Stimulated activated CD4-positive, alpha-beta T cell treated with anti-CD3 and anti-CD28 coated beads, Interleukin-2, amount 100 ng/mL, for 48 hours (primary cell): ENCODE measurements around the gene HPD.
"Not testable (repeated sequence)": the region's sequence is repeated elsewhere in the genome, so short reads cannot be mapped to it uniquely, and the experiment has no call there.

Source experiments
- DNase-seq, 2 donors: peaks; one replicate each; pipeline ENCODE4 v3.0.0-alpha.2; 2020

The HPD gene

DNA sequence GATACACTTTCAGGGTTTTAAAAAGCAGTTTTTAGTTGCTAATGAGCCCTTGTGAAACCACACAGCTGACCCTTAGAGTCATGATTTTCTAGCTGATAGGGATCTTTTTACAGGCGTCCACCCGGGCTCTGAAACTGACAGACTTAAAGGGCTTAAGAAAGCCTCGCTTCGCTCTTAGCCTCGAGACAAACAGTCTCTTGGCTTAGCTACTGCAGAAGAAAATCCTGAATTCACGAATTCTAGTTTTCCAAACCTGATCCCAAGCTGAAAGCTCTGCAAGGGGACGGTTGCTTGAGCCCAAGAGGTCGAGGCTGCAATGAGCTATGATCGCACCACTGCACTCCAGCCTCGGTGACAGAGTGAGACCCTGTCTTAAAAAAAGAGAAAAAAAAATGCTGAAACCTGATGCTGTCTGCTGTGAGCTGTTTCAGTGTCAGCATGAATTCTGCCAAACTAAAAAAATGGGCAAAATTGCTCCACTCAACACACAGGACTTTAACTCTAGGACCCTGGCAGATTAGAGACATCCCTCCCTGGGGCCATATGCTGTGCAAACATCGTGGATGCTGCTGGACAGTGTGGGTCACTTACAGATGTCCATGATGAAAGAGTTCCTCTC lies 3.1 kb upstream of the HPD start:
- no peak for DNase-seq

DNA sequence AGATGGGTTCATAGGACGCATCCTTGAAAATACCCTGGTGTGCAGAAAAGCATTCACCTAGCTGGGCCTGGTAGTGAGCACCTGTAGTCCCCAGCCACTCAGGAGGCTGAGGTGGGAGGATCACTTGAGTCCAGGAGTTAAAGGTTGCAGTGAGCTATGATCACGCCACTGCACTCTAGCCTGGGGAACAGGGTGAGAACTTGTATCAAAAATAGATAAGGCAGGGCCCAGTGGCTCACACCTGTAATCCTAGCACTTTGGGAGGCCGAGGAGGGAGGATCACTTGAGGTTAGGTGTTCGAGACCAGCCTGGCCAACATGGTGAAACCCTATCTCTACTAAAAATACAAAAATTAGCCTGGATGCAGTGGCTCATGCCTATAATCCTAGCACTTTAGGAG lies 2.0 kb upstream of the HPD start:
- DNase-seq: not testable (repeated sequence)

DNA sequence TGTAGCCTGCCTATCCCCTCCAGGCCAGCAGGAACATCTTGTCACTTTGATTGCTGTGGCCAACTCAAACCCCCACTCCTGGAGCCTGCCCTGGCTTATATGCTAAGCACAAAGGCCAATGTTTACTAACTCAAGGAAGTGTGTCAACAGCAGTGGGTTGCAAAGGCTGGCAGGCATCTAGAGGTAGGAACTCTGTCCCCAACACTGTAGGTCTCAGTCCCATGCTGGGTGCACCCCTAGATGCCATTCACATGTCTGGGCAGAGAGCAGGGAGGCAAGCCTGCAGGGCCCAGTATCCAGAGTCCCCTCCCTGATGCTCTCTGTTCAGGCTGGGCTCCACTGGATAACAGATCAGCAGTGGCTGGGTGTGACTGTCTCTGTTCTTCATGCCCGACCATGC lies 1.6 kb upstream of the HPD start:
- no peak for DNase-seq

DNA sequence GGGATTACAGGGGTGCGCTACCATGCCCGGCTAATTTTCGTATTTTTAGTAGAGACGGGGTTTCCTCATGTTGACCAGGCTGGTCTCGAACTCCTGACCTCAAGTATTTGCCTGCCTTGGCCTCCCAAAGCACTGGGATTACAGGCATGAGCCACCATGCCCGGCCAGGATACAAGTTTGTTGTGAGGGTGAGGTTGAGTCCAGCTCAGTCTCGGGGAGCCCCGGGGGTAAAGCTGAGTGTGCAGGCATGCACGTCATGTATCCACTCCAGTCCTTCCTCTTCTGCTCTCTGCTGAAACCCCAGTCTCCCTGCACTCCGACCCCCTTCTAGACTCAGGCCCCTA lies 369 bp downstream of the HPD start:
- DNase-seq: no peak

DNA sequence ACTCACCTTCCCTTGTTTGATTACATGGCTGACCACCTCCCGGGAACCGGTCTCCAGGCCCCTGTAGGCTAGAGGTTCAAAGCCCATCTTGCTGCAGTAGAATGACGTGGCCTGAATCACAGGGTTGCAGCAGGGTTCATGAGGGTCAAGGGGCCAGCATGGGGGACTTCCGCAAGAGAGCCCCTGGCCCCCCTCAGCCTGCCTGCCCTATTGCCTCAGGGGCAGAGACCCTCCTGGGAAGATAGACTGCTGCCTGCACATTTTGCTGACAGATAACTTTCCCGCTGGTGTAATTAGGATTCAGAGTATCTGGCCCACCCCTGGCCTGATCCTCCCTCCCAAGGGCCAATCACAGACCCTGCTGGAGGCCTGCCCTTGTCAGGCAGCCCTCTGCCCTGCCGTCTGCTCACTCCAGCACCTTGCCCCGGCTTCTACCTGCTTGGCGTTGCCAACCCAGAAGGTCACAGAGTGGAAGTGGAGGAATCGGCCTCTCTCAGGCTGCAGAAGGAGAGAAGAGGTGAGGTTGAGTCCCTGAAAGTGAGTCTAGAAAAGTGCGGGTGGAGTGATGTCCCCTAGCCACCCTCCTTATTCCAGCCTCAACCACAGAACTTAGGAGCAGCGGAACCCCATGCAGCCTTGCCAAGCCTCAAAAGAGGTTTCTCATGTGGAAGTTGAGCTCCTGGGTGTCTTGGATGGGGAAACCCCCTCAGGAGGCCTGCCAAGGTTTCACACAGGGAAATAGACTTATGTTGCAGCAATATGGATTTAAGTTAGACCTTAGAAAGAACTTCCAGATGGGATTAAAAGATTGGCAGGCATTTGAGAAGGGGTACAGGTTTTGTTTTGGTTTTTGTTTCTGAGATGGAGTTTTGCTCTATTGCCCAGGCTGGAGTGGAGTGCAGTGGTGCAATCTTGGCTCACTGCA lies 1.1 kb downstream of the HPD start:
- DNase-seq: no peak

DNA sequence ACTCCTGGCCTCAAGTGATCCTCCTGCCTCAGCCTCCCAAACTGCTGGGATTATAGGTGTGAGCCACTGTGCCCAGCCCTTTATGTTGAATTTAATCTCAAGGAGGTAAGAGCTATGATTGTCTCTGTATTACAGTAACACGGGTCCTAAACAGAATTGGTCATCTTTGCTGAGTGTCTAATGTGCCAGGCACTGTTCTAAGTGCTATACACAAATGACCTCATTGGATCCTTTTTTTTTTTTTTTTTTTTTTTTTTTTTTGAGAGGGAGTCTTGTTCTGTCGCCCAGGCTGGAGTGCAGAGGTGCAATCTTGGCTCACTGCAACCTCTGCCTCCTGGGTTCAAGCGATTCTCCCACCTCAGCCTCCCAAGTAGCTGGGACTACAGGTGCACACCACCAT lies 6.3 kb downstream of the HPD start:
- DNase-seq: not testable (repeated sequence)

DNA sequence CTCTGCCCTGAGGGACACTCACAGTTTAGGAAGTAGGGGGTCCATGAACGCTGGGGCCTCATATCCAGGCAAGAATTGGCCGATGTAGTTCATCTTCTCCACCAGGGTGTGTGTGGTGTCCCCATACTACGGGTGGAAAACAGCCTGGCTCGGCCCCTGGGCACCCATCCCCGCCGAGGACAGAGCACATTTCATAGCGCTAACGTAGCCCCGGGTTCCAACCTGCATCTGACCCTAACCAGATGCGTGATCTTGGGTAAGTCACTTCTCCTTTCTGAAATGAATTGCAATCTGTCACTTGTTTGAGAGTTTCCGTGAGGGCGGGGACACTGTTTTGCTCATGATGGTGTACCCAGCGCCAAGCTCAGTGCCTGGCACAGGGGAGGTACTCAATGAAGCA lies 9.0 kb downstream of the HPD start:
- DNase-seq: no peak

DNA sequence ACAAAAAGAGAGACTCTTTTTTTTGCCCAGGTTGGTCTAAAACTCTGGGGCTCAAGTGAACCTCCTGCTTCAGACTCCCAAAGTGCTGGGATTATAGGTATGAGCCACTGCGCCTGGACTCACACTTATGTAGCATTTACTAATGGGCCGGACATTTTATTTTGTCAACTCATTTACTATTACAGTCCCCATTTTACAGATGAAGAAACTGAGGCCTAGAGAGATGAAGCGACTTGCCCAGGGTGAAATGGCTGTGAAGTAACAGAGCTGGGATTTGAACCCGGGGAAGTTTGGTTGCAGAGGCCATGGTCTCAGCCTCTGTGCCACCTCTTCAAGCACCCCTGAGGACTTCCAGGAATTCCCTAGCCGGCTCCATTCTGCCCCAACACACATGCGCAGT lies 9.4 kb downstream of the HPD start:
- no peak for DNase-seq

DNA sequence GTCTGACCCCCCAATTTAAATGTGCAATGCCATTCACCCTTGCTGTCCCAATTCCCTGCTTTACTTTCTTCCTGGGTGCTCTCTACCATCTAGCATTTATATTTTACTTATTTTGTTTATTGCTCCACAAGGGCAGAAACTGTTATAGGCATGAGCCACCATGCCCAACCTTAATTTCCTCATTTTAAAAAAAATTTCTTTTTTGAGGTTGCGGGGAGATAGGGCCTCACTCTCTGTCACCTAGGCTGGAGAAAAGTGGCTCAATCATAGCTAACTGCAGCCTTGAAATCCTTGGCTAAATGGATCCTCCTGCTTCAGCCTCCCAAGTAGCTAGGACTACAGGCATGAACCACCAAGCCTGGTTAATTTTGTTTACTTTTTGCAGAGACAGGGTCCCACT lies 13.0 kb downstream of the HPD start:
- DNase-seq: no peak

DNA sequence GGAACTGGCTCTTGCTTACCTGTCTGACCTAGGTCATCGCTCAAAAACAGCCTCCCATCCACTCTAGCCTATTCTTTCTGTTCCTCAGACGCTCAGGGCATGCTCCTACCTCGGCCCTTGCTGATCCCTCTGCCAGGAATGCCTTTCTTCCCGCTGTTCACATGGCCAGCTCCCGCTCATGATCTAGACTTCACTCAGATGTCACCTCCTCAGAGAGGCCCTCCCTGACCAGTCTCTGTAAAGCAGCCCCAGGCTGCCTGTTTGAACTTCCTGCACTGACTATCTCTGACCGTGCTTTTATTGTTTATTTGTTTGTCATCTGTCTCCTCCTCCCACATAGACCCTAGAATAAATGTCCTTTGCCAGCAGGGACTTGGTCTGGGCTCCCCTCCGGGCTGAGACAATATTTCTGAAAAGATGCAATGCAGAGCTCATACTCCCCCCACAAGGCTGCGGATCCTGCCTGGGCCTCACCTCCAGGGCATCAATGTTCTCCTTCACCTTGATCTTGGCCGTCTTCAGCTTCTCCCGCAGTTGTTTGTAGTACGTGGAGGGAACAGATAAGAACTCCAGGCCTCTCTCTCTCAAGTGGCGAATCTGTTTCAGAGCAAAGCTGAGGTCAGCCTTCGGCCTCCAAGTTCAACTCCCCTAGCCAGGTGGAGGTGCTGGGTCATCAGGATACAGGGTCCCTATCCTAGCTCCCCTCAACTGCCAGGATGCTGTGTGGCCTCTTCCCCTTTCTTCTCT lies 15.2 kb downstream of the HPD start:
- DNase-seq: no peak

DNA sequence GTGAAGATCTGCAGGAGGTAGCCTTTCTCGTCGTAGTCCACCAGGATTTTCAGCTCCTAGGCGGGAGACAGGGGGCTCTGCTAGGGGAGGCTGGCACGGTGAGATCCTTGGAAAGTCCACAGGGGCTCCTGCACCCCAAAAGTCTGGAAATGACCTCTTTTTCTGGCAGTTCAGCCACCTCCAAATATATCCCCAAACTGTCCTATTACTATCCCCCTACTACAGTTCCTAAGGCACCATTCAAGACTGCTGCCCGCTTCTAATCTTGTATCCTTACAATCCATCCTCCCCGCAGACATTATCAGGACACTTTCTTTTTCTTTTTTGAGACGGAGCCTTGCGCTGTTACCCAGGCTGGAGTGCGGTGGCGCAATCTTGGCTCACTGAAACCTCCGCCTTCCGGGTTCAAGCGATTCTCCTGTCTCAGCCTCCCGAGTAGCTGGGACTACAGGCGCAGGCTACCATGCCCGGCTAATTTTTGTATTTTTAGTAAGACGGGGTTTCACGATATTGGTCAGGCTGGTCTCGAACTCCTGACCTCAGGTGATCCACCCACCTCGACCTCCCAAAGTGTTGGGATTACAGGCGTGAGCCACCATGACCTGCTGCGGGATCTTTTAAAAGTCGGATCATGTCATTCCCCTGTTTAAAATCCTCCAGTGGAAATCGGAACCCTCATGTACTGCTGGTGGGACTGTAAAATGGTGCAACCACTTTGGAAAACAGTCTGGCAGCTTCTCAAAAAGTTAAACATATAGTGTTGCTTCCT lies 18.5 kb downstream of the HPD start:
- DNase-seq: no peak

DNA sequence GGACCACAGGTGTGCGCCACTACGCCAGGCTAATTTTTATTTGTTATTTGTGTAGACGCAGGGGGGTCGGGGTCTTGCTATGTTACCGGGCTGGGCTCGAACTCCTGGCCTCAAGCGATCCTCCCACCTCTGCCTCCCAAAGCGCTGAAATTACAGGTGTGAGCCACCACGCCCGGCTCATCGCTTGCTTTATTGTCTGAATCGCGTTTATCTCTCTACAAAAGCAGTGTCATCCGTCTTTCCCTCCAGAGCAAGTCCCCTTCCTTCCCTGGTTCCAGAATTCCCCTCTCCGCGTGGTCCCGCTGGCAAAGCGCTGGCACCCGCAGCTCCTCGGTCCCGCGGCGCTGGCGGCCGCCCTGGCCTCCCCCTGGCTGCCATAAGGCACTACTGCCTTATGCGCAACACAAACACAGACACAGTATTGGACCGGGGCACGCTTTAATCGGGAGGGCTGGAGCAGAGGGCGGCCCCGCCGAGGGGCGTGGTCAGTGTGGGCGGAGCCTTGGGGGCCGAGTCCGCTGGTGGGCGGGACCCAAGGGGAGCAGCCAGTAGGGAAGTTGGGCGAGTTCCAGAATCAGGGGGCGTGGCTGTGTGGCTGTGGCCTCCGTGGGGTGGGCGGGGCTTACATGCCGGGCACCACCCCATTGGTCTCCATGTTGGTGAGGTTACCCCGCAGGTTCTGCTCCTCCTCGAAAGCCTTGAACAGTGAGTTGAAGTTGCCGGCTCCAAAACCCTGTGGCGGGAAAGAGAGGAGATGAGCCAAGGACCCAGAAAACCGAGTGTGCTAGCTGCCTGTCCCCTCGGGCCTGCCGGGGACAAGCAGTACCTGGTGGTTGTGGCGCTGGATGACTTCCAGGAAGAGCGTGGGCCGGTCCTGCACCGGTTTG lies 19.3 kb downstream of the HPD start:
- peak; percentile 100 for DNase-seq

DNA sequence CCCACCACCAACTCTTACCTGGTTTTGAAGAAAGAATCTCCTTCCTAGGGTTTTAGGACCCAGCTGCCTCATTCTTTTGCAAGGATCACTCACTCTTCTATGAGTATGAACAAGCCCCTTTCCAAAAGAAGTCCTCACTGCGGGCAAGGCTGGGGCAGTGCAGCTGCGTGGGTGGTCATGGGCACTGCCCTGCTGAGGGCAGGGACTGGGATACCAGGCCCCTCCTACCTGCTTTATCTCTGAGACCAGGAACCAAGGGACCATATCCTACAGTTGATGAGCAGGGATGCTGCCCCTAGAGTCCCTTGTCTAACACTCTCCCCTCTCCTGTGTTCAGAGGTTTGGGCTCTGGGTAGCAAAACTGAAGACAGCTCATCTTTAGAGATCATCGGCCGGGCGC lies 20.5 kb downstream of the HPD start:
- no peak for DNase-seq

DNA sequence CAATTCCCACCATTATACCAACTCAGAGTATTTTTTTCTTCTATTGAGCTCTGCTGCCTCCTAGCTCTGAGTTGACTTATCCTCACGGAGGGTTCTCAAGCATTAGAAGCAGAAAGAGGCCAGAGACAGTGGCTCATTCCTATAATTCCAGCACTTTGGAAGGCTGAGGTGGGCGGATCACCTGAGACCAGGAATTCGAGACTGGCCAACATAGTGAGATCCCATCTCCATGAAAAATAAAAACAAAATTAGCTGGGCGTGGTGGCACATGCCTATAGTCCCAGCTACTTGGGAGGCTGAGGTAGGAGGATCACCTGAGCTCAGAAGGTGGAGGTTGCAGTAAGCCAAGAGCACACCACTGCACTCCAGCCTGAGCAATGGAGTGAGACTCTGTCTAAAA lies 21.0 kb downstream of the HPD start:
- DNase-seq: no peak

DNA sequence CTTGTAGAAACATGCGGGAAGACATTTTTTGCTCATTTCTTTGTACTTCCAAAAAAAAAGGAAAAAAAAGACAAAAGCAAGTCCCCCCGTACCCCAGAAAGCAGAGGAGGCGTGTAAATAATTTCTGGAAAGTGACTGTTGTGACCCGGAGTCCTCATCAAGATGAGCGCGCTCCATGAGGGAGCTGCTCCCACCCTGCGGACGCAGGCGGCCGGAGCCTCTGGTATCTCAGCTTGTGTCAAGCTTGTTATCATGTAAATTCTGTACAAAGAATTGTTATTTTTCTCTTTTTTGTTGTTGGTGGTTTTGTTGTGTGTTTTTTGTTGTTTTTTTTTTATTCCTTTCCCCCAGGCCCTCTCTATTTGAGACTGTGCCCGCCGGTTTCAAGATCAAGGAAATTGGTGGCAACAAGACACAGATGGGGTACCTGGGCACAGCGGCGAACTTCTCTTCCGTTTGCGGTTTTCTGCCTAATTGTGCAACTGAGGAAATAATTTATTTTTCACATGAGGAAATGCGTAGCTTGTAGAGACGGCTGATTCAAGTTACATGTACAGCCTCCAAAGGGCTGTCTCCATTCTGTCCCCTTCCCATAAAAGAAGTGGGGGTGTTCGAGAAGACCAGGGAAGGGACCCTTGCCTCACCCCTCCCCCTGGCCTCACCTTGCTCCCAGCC lies 27.0 kb downstream of the HPD start:
- no peak for DNase-seq

DNA sequence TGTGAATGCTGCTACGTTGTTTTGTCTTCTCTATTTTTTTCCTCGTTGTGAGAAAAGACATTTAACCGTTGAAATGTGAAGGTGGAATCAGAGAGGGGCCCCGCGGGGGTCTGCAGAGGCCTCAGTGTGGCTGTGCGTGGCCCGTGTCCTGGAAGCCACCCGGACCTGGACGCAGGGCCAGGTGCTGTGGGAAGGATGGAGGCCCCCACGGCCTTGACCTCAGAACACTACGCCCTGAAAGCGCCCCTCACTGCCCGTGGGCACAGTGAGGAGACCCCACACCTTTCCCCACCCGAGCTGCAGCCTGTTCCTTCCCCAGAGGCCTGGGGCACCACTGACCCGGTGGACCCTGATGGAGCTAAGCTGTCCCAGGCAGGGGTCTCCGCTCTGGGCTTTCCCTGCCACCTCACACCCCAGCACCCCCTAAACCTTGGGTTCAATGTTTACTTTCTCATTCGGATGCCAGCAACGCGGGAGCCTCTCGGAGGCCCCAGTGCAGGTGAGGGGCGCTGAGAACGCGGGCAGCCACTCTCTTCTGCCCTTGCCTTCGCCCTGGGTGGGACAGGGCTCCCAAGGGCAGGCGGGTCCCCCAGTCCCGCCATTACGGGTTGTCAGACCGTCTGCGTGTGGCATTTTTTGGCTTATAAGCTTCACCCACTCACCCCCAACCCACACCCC lies 27.9 kb downstream of the HPD start:
- no peak for DNase-seq

DNA sequence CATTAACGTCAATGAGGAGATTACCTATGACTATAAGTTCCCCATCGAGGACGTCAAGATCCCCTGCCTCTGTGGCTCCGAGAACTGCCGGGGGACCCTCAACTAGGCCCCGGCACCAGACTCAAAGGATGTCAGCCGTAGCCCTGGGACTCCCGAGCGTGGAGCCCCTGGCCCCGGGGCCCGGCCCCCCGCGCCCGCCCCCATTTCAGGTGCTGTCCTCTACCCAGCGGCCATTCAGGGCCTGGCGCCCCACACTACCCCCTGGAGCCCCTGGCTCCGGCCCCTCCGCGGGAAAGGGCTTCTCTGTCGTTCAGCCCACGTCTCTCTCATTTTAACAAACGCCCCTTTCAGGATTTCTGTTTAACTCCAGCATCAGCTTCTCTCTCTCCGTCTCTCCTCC lies 28.5 kb downstream of the HPD start:
- no peak for DNase-seq

DNA sequence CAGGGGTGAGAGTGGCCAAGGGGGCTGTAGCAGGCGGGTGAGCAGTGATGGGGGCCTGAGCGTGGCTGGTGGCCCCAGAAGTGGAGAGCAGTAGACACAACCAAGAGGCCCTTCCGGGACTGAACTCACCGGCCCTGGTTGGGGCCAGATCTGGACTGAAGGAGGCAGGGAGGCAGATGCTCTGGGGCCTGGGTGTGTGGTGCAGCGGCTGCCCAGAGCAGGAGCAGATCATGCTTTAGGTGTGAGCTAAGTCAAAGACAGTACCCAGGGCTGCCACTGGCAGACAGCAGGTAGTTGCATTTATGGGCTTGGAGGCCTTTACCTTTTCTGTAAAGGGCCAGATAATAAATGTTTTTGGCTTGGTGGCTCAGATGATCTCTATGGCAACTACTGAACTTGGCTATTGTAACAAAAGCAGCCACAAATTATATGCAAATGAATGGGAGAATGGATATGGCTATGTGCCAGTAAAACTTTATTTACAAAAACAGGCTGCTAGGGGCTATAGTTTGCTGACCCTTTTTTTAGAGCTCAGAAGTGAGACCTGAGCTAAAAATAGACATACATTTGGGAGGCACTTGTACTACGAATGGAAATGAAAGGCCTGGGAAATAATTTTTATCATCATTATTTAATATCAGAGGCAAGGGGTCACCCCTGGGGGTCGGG lies 29.3 kb downstream of the HPD start:
- no peak for DNase-seq

DNA sequence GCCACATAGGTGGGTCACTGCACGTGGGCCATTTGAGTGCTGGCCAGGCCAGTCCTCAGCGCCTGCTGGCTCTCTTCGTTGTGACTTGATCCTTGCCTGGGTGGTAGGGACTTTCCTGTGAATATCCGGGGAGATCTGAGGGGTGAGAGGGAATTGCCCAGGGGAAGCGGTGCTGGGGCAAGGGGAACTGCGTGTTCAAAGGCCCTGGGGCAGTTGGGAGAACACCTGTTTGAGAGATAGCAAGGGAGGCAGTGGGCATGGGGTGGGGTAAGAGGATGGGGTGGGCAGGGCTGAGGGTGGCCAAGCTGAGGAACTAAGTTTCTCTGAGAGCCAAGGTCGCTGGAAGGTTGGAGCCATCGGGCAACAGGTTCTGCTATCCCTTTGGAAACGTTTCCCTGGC lies 29.8 kb downstream of the HPD start:
- no peak for DNase-seq

DNA sequence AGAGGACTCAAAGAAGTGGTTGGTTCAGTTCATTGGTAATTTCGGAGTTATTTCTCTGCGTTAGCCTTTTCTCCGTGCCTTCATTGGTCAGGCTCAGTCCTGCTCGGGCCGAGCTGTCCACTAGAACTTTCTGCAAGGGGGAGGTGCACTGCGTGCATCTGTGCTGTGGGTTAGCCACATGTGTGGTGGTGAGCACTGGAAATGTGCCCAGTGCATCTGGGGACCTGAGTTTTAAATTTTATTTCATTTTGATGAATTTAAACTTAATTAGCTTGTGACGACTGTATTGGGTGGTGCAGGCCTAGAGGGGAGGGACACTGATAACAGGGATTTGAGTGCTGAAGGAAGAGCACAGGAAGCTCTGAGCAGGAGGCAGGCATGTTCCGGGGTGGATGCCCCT lies 30.4 kb downstream of the HPD start:
- no peak for DNase-seq
